ENCODE data around the gene GALNT11.

- TF ChIP-seq CTCF (IDR thresholded peaks at IDR 0.05), result no peak
- TF ChIP-seq EP300 (IDR thresholded peaks at IDR 0.05), result no peak
These were observed 46.9 kb upstream of the GALNT11 start for GRCh38 chr7:151978616-151979015.
